ENCODE results near the gene GPAT2.
"Not testable (repeated sequence)": the region's sequence is repeated elsewhere in the genome, so short reads cannot be mapped to it uniquely, and the experiment has no call there.

Gene GPAT2

GRCh38 chr2:96065381-96065930 is 30.7 kb upstream of the GPAT2 start:
- Histone ChIP-seq H3K27ac (no peak overlapping the region), H3K9me3 (ENCODE audit: low read depth, low read length) (no peaks in the 10 kb centered on the region)
- TF ChIP-seq FOXP2 (optimal IDR thresholded peaks at IDR 0.05; ENCODE audit: control extremely low read depth, extremely low read length, insufficient read depth): no peak
- TF ChIP-seq EZH2 (IDR thresholded peaks at IDR 0.05): no peak
- no peak for TF ChIP-seq POLR2AphosphoS5 (IDR thresholded peaks at IDR 0.05; ENCODE audit: borderline replicate concordance, low read depth, low read length)

GRCh38 chr2:96064760-96065159 is 30.0 kb upstream of the GPAT2 start:
- H3K9me3 ChIP-seq (ENCODE audit: low read depth, low read length); H3K9ac ChIP-seq (ENCODE audit: insufficient read length); H3K36me3 ChIP-seq (ENCODE audit: insufficient read depth, low read length); H3K4me3 ChIP-seq; DNase-seq (ENCODE audit: low read depth, low spot score); H3K27ac ChIP-seq: not testable (repeated sequence)

More at GRCh38 chr2:96065381-96065930, 30.7 kb upstream of the GPAT2 start:
- Histone ChIP-seq H3K36me3 (ENCODE audit: insufficient read depth, low read length) (no peaks in the 10 kb centered on the region), H3K4me3 (no peak overlapping the region), H3K9ac (ENCODE audit: insufficient read length) (no peak overlapping the region)
- no peak for DNase-seq (ENCODE audit: low read depth, low spot score)

DNA sequence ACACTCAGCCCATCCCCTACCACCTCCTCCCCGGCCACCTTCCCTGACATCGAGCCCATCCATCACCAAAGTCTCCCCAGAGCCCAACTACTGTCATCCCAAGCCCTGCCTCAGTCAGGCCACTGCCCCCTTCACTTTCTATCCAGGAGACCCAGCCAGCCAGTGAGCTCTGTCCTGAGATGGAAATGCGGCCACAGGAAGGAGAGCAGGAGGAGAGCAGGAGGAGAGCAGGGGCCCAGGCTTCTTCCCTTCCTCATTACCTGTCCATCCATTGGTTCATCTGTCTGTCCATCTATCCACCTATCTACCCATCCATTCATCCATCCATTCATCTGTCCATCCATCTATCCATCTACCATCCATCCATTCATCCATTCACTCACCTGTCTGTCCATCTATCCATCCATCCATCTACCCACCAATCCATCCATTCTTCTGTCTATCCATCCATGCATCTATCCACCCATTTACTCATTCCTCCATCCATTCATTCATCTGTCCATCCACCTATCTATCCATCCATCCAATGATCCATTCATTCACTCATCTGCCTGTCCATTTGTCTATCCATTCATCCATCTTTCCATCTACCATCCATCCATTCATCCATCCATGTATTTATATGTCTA is 29.4 kb upstream of the GPAT2 start:
- H3K9me3 ChIP-seq (ENCODE audit: low read depth, low read length); H3K36me3 ChIP-seq (ENCODE audit: insufficient read depth, low read length); H3K4me3 ChIP-seq; DNase-seq (ENCODE audit: low read depth, low spot score); H3K27ac ChIP-seq; H3K9ac ChIP-seq (ENCODE audit: insufficient read length): not testable (repeated sequence)

DNA sequence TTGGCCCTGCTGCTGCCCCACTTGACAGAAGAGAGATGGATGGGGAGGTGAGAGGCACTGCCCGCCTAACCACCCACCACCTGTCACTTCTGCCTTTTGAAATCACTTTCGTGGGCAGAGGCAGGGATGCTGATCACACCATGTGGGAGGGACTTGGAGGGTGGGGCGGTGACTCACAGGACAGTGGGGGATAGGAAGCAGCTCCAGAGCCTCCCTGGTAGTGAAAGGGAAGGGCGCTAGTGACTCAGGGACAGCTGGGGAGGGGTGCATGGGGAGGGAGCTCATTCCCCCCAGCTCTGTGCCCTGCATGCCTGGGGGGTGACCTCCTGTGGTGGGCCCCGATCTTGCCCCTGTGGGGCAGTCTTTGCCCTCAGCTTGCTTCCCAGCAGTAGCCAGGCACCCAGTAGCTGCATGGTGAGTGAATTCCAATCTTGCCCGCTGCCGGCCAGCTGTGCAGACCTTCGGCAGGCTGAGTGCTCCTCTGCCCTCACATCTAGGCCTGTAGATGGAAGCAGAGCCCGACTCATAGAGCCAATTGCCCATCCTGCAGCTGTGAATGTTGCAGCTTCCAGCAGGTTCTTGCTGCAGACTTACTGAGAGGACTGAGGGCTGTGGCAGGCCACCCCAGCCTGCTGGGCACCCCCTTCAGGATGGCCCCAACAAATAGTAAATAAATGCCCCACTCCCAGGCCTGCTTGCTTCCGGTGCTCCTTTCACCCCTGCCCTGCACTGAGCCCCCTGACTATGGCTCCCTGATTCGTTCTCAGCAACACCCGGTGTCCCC is 28.6 kb upstream of the GPAT2 start:
- H3K36me3 ChIP-seq (ENCODE audit: insufficient read depth, low read length); H3K4me3 ChIP-seq; H3K27ac ChIP-seq; DNase-seq (ENCODE audit: low read depth, low spot score); H3K9ac ChIP-seq (ENCODE audit: insufficient read length); H3K9me3 ChIP-seq (ENCODE audit: low read depth, low read length): not testable (repeated sequence)

DNA sequence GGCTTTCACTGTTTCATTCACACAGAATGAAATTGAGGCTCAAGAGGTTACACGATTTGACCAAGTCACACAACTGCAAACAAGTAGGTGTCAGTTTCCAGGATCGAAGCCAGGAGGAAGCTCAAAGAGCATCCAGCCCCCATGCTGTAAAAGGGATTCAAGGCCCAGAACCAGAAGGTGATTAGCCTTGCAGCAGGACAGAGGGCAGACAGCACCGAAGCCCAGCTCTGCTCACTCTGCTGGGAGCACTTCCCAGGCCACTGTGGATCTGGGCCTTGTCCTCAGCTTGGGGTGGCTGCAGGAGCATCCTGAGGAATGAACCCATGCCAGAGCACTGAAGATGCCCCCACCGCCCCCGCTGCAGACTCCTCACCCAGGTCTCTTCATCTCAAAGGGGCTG is 27.8 kb upstream of the GPAT2 start:
- not testable (repeated sequence) for H3K9me3 ChIP-seq (ENCODE audit: low read depth, low read length); H3K36me3 ChIP-seq (ENCODE audit: insufficient read depth, low read length); DNase-seq (ENCODE audit: low read depth, low spot score); H3K4me3 ChIP-seq; H3K9ac ChIP-seq (ENCODE audit: insufficient read length); H3K27ac ChIP-seq

- H3K9ac ChIP-seq (ENCODE audit: insufficient read length); H3K9me3 ChIP-seq (ENCODE audit: low read depth, low read length); H3K27ac ChIP-seq; H3K36me3 ChIP-seq (ENCODE audit: insufficient read depth, low read length); DNase-seq (ENCODE audit: low read depth, low spot score); H3K4me3 ChIP-seq: not testable (repeated sequence)
Observed at GRCh38 chr2:96061901-96062300, 27.2 kb upstream of the GPAT2 start.

DNA sequence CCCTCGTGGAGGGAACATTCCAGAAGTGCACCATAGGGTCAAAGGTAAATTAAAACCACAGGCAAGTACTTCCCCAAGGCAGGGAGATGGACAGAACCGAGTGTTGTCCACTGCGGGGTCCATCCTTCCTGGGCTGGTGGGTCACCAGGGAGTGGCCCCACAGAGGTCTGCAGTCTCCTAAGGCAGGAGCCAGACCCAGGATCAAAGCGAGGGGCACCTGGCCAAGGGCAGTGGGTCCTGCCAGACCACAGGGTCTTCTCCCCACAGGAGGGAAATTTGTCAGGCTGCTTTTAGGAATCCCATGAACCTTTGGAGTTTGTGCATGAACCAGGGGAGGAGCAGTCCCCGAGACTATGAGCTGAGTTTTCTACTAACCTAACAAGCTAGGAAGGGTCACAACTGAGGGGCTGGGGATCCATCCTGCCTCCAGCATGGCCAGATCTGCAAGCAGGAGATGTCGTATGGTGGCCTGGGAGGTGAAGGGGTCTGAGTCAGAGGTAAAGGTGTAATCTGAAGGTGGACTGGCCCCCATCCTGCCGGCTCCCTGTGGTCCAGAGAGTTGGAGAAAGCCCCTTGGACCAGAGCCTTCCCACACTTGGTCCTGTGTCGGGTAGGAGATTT is 26.6 kb upstream of the GPAT2 start:
- H3K9me3 ChIP-seq (ENCODE audit: low read depth, low read length); H3K27ac ChIP-seq: not testable (repeated sequence)

DNA sequence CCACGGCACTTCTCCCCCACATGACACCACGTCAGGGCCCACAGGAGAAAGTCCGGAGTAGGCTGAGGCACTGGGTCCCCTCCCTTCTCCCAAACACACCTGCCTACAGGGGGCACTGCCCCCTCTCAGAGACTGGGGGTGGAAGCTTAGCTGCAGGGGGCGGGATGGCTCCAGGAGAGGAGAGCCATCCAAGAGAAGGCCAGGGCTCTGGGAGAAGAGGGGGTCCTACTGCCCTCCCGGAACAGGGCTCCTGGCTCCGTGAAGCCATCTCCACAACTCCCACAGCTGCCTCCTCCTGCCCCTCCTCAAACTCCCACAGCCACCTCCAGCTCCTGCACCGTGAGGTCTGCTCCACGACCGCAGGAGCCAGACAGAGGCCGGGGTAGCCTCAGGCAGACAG is 25.6 kb upstream of the GPAT2 start:
- H3K36me3 ChIP-seq (ENCODE audit: insufficient read depth, low read length); DNase-seq (ENCODE audit: low read depth, low spot score); H3K4me3 ChIP-seq; H3K9ac ChIP-seq (ENCODE audit: insufficient read length); H3K27ac ChIP-seq; H3K9me3 ChIP-seq (ENCODE audit: low read depth, low read length): not testable (repeated sequence)

More for the DNA sequence above, 26.6 kb upstream of the GPAT2 start:
- not testable (repeated sequence) for H3K9ac ChIP-seq (ENCODE audit: insufficient read length); DNase-seq (ENCODE audit: low read depth, low spot score); H3K4me3 ChIP-seq; H3K36me3 ChIP-seq (ENCODE audit: insufficient read depth, low read length)

DNA sequence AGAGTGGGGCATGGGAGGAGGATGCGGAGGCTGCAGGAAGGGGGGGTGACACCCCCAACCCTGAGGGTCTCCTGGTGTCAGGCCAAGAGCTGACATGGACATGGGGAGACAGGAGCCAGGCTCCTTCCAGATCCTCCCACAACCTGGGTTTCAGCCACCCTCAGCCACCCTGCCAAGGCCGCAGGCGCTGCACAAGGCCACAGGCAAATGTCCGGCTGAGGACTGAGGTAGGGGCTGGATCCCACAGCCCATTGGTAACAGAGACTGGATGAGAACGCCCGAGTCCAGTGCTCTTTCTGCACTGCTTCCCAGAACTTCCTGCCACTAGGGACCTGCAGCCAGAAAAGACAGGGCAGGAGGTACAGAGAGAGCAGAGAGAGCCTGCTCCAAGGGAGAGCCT is 24.7 kb upstream of the GPAT2 start:
- H3K27ac ChIP-seq; H3K9me3 ChIP-seq (ENCODE audit: low read depth, low read length); H3K36me3 ChIP-seq (ENCODE audit: insufficient read depth, low read length); H3K4me3 ChIP-seq; DNase-seq (ENCODE audit: low read depth, low spot score); H3K9ac ChIP-seq (ENCODE audit: insufficient read length): not testable (repeated sequence)

DNA sequence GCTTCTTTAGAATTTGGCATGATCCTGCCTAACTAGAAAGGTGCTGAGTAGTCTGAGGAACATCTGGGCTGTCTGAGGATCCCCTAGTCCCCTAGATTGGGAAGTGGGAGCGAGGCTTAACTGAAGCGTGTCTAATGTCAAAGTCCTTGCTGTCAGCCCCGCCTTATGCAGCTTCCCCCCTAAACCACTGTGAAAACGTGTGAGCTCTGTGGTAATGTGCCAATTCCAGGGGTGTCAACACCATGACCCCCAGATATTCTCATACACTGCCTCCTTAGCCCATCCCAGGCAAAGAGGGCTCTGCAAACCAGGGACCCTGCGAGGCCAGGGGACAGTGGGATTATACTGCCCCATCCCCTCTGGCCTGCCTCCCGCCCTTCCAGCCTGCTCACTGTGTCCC is 21.1 kb upstream of the GPAT2 start:
- H3K4me3 ChIP-seq; H3K9ac ChIP-seq (ENCODE audit: insufficient read length); H3K36me3 ChIP-seq (ENCODE audit: insufficient read depth, low read length); H3K9me3 ChIP-seq (ENCODE audit: low read depth, low read length); DNase-seq (ENCODE audit: low read depth, low spot score); H3K27ac ChIP-seq: not testable (repeated sequence)

GRCh38 chr2:96054537-96054936 is 19.8 kb upstream of the GPAT2 start:
- not testable (repeated sequence) for H3K9ac ChIP-seq (ENCODE audit: insufficient read length); H3K9me3 ChIP-seq (ENCODE audit: low read depth, low read length); H3K27ac ChIP-seq; H3K36me3 ChIP-seq (ENCODE audit: insufficient read depth, low read length); DNase-seq (ENCODE audit: low read depth, low spot score); H3K4me3 ChIP-seq

- H3K36me3 ChIP-seq (ENCODE audit: insufficient read depth, low read length); H3K9ac ChIP-seq (ENCODE audit: insufficient read length); DNase-seq (ENCODE audit: low read depth, low spot score); H3K9me3 ChIP-seq (ENCODE audit: low read depth, low read length); H3K4me3 ChIP-seq; H3K27ac ChIP-seq: not testable (repeated sequence)
Observed at GRCh38 chr2:96053385-96053784, 18.7 kb upstream of the GPAT2 start.

GRCh38 chr2:96052632-96053031 is 17.9 kb upstream of the GPAT2 start:
- not testable (repeated sequence) for DNase-seq (ENCODE audit: low read depth, low spot score); H3K36me3 ChIP-seq (ENCODE audit: insufficient read depth, low read length); H3K9me3 ChIP-seq (ENCODE audit: low read depth, low read length); H3K4me3 ChIP-seq; H3K9ac ChIP-seq (ENCODE audit: insufficient read length); H3K27ac ChIP-seq

DNA sequence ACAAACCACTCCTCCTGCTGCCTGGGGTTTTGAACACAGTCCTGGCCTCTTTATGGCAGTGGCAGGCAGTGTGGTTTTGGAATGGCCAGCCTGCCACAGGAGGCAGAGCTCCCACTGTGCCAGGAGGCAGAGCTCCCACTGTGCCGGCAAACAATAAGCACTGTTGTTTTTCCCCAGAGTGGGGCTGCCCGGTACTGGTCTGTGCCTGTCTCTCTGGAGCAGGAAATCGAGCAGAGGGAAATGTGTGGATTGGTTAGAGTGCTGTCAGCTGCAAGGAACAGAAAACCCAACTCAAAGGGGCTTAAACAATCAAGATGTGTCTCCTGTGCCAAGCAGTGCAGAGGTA is 15.2 kb upstream of the GPAT2 start:
- not testable (repeated sequence) for H3K9me3 ChIP-seq (ENCODE audit: low read depth, low read length); H3K27ac ChIP-seq; H3K4me3 ChIP-seq; H3K36me3 ChIP-seq (ENCODE audit: insufficient read depth, low read length); H3K9ac ChIP-seq (ENCODE audit: insufficient read length); DNase-seq (ENCODE audit: low read depth, low spot score)

Measured in SK-N-MC (cell line).